HepG2 (cell line): Measurements from ENCODE around the gene SLC66A3. TPM values are rescaled to one million over a fixed set of nuclear protein-coding genes. Genes with fewer than 3 reads are reported as not detected.

Experiments
- FLYWCH1 ChIP-seq: sonication (generic); formaldehyde crosslinking; IDR thresholded peaks from 2 replicates; pipeline ENCODE4 v1.8.1; 2023; ENCODE audit warnings: mild to moderate bottlenecking, missing genetic modification reagents
- FOSL1 ChIP-seq: sonication (generic); formaldehyde crosslinking; IDR thresholded peaks from 2 replicates; pipeline ENCODE4 v1.9.0; 2021; ENCODE audit warnings: missing genetic modification reagents, borderline replicate concordance
- KMT2B ChIP-seq: IDR thresholded peaks from 2 replicates; pipeline ENCODE4 v1.6.1; 2016; ENCODE audit warnings: missing genetic modification reagents, missing compliant biosample characterization
- NONO ChIP-seq, 2 experiments: fragments of 450-650 bp in 1 of 2; sonication (generic) in 1 of 2; formaldehyde crosslinking in 1 of 2; IDR thresholded peaks in 1 of 2; conservative IDR thresholded peaks in 1 of 2; 2 replicates each; pipeline versions ENCODE4 v1.6.1 to v1.8.0; 2017 to 2022; ENCODE audit warnings: mild to moderate bottlenecking in 1 of 2, missing genetic modification reagents in 1 of 2, moderate library complexity in 1 of 2
- PAWR ChIP-seq: sonication (generic); formaldehyde crosslinking; IDR thresholded peaks from 2 replicates; pipeline ENCODE4 v1.4.0; 2020; ENCODE audit warnings: missing genetic modification reagents, mild to moderate bottlenecking, borderline replicate concordance
- PPARG ChIP-seq: conservative IDR thresholded peaks from 2 replicates; pipeline ENCODE4 v1.6.1; 2016; ENCODE audit warnings: missing biosample characterization, missing genetic modification reagents
- SOX6 ChIP-seq, 2 experiments: fragments of 450-650 bp in 1 of 2; sonication (generic) in 1 of 2; formaldehyde crosslinking in 1 of 2; IDR thresholded peaks; 2 replicates each; pipeline versions ENCODE4 v1.4.0 to v1.6.1; 2017 to 2020; ENCODE audit warnings: antibody characterized with exemption in 1 of 2, mild to moderate bottlenecking in 1 of 2, missing genetic modification reagents in 1 of 2
- ZNF10 ChIP-seq: sonication (generic); formaldehyde crosslinking; IDR thresholded peaks from 2 replicates; pipeline ENCODE4 v1.4.0; 2020; ENCODE audit warnings: mild to moderate bottlenecking, low read depth, missing genetic modification reagents, borderline replicate concordance
- ZNF143 ChIP-seq: sonication (generic); formaldehyde crosslinking; IDR thresholded peaks from 2 replicates; pipeline ENCODE4 v1.4.0; 2020; ENCODE audit warnings: missing genetic modification reagents
- ZNF20 ChIP-seq: sonication (generic); formaldehyde crosslinking; IDR thresholded peaks from 2 replicates; pipeline ENCODE4 v1.4.0; 2020; ENCODE audit warnings: mild to moderate bottlenecking, moderate library complexity, missing genetic modification reagents
- ZNF205 ChIP-seq: IDR thresholded peaks from 2 replicates; pipeline ENCODE4 v1.6.1; 2018; ENCODE audit warnings: missing biosample characterization, missing genetic modification reagents
- ZNF441 ChIP-seq: sonication (generic); formaldehyde crosslinking; IDR thresholded peaks from 2 replicates; pipeline ENCODE4 v1.7.0; 2021; ENCODE audit warnings: missing genetic modification reagents, borderline replicate concordance
- ZNF644 ChIP-seq: IDR thresholded peaks from 2 replicates; pipeline ENCODE4 v1.6.1; 2016; ENCODE audit warnings: low read depth
- ZNF841 ChIP-seq: sonication (generic); formaldehyde crosslinking; IDR thresholded peaks from 2 replicates; pipeline ENCODE4 v1.8.1; 2023; ENCODE audit warnings: missing genetic modification reagents, borderline replicate concordance
- polyA plus RNA-seq, 8 experiments: library from polyadenylated mRNA; depleted of rRNA in 3 of 8; stranded (reverse) in 7 of 8; unstranded in 1 of 8; fragments of >200 nt; fragmentation: Illumina TruSeq in 4 of 8; extraction: Trizol in 4 of 8; gene quantifications; 2 replicates each; pipeline versions ENCODE4 v1.2.1 to v1.2.3, GENCODE V29; 2011 to 2016; ENCODE audit warnings: low read depth in 4 of 8, missing spikeins in 1 of 8, mixed read lengths in 1 of 8; ENCODE audit not compliant: insufficient read depth in 1 of 8
- total RNA-seq, 5 experiments: library from RNA; depleted of rRNA; stranded (reverse); fragments of >200 nt; fragmentation: Illumina TruSeq; extraction: Trizol; gene quantifications; 2 replicates each; pipeline ENCODE4 v1.2.3, GENCODE V29; 2016; ENCODE audit warnings: low read depth in 1 of 5
- TF ChIP-seq, protein P1 (sequence below): sonication (generic); formaldehyde crosslinking; IDR thresholded peaks from 2 replicates; pipeline ENCODE4 v1.4.0; 2020; ENCODE audit warnings: missing genetic modification reagents
- TF ChIP-seq, protein P2 (sequence below): sonication (generic); formaldehyde crosslinking; IDR thresholded peaks from 2 replicates; pipeline ENCODE4 v1.5.0; 2020; ENCODE audit warnings: missing genetic modification reagents
- TF ChIP-seq, protein P3 (sequence below): sonication (generic); formaldehyde crosslinking; IDR thresholded peaks from 2 replicates; pipeline ENCODE4 v1.4.0; 2020; ENCODE audit warnings: mild to moderate bottlenecking, missing genetic modification reagents, borderline replicate concordance
- TF ChIP-seq, protein P4 (sequence below): sonication (generic); formaldehyde crosslinking; conservative IDR thresholded peaks from 2 replicates; pipeline ENCODE4 v1.4.0; 2020; ENCODE audit warnings: missing genetic modification reagents
- TF ChIP-seq, protein P5 (sequence below): sonication (generic); formaldehyde crosslinking; IDR thresholded peaks from 2 replicates; pipeline ENCODE4 v1.5.0; 2020; ENCODE audit warnings: missing genetic modification reagents, mild to moderate bottlenecking, borderline replicate concordance

SLC66A3 gene
- total and polyA plus RNA-seq, 2 of the 13 experiments (the other 11 are each of a cell fraction or from before 2014, with no cell fraction given), result 2.2 to 3.7 TPM

DNA sequence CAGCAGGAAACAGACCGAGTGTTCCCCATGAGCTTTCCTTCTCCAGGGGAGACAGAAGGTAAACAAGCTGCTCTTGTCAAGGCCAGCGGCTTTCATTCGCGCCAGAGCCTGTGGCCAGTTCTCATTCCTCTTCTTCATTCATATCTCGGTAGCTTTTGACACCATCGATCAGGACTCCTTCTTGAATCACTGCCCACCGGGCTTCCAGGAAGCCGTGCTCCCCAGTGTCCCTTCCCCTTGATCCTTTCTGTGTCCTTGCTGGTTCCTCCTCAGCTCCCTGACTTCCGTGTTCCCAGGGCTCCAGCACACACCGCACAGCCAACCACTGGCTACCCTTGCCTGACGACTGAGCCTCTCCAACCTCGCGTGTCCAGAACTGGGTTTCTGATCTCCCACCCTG, 14.1 kb downstream of the SLC66A3 start (continued):
- TF ChIP-seq, protein P1, sequence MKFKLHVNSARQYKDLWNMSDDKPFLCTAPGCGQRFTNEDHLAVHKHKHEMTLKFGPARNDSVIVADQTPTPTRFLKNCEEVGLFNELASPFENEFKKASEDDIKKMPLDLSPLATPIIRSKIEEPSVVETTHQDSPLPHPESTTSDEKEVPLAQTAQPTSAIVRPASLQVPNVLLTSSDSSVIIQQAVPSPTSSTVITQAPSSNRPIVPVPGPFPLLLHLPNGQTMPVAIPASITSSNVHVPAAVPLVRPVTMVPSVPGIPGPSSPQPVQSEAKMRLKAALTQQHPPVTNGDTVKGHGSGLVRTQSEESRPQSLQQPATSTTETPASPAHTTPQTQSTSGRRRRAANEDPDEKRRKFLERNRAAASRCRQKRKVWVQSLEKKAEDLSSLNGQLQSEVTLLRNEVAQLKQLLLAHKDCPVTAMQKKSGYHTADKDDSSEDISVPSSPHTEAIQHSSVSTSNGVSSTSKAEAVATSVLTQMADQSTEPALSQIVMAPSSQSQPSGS, result no peak
- TF ChIP-seq FOSL1 (CRISPR knock-in tag), result no peak
- TF ChIP-seq ZNF644 (CRISPR knock-in tag), result no peak
- TF ChIP-seq, protein P2, sequence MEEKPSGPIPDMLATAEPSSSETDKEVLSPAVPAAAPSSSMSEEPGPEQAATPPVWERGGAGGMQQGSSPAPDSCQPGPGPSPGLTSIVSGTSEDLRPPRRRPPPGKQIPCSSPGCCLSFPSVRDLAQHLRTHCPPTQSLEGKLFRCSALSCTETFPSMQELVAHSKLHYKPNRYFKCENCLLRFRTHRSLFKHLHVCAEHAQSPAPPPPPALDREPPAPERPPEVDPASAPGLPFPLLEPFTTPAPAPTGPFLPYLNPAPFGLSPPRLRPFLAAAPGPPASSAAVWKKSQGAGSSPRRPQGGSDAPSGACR (CRISPR knock-in tag), result no peak
- TF ChIP-seq, protein P3, sequence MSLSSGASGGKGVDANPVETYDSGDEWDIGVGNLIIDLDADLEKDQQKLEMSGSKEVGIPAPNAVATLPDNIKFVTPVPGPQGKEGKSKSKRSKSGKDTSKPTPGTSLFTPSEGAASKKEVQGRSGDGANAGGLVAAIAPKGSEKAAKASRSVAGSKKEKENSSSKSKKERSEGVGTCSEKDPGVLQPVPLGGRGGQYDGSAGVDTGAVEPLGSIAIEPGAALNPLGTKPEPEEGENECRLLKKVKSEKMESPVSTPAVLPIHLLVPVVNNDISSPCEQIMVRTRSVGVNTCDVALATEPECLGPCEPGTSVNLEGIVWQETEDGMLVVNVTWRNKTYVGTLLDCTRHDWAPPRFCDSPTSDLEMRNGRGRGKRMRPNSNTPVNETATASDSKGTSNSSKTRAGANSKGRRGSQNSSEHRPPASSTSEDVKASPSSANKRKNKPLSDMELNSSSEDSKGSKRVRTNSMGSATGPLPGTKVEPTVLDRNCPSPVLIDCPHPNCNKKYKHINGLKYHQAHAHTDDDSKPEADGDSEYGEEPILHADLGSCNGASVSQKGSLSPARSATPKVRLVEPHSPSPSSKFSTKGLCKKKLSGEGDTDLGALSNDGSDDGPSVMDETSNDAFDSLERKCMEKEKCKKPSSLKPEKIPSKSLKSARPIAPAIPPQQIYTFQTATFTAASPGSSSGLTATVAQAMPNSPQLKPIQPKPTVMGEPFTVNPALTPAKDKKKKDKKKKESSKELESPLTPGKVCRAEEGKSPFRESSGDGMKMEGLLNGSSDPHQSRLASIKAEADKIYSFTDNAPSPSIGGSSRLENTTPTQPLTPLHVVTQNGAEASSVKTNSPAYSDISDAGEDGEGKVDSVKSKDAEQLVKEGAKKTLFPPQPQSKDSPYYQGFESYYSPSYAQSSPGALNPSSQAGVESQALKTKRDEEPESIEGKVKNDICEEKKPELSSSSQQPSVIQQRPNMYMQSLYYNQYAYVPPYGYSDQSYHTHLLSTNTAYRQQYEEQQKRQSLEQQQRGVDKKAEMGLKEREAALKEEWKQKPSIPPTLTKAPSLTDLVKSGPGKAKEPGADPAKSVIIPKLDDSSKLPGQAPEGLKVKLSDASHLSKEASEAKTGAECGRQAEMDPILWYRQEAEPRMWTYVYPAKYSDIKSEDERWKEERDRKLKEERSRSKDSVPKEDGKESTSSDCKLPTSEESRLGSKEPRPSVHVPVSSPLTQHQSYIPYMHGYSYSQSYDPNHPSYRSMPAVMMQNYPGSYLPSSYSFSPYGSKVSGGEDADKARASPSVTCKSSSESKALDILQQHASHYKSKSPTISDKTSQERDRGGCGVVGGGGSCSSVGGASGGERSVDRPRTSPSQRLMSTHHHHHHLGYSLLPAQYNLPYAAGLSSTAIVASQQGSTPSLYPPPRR (CRISPR knock-in tag), result no peak
- TF ChIP-seq FLYWCH1 (CRISPR knock-in tag), result no peak
- TF ChIP-seq ZNF20 (CRISPR knock-in tag), result no peak
- TF ChIP-seq ZNF441, result no peak
- TF ChIP-seq ZNF841 (CRISPR knock-in tag), result no peak
- no peak for TF ChIP-seq PAWR (CRISPR knock-in tag)
- no peak for TF ChIP-seq SOX6 (IDR thresholded peaks at IDR 0.05)
- no peak for TF ChIP-seq SOX6 (CRISPR knock-in tag; IDR thresholded peaks at IDR 0.05)
- TF ChIP-seq NONO (IDR thresholded peaks at IDR 0.05), result no peak
- TF ChIP-seq NONO (CRISPR knock-in tag; conservative IDR thresholded peaks at IDR 0.05), result no peak
- 0 out of 2 replicates have a peak, but pooled peaks have one; percentile 24 for TF ChIP-seq ZNF205 (CRISPR knock-in tag)
- TF ChIP-seq ZNF143 (CRISPR knock-in tag), result peak; percentile 57; the same call in 1 of the 2 replicates
- TF ChIP-seq KMT2B (CRISPR knock-in tag), result 0 out of 2 replicates have a peak, but pooled peaks have one; percentile 45
- TF ChIP-seq PPARG (CRISPR knock-in tag), result no peak
- TF ChIP-seq, protein P4, sequence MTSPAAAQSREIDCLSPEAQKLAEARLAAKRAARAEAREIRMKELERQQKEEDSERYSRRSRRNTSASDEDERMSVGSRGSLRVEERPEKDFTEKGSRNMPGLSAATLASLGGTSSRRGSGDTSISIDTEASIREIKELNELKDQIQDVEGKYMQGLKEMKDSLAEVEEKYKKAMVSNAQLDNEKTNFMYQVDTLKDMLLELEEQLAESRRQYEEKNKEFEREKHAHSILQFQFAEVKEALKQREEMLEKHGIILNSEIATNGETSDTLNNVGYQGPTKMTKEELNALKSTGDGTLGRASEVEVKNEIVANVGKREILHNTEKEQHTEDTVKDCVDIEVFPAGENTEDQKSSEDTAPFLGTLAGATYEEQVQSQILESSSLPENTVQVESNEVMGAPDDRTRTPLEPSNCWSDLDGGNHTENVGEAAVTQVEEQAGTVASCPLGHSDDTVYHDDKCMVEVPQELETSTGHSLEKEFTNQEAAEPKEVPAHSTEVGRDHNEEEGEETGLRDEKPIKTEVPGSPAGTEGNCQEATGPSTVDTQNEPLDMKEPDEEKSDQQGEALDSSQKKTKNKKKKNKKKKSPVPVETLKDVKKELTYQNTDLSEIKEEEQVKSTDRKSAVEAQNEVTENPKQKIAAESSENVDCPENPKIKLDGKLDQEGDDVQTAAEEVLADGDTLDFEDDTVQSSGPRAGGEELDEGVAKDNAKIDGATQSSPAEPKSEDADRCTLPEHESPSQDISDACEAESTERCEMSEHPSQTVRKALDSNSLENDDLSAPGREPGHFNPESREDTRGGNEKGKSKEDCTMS, result no peak
- TF ChIP-seq, protein P5, sequence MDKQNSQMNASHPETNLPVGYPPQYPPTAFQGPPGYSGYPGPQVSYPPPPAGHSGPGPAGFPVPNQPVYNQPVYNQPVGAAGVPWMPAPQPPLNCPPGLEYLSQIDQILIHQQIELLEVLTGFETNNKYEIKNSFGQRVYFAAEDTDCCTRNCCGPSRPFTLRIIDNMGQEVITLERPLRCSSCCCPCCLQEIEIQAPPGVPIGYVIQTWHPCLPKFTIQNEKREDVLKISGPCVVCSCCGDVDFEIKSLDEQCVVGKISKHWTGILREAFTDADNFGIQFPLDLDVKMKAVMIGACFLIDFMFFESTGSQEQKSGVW (CRISPR knock-in tag), result no peak
- no peak for TF ChIP-seq ZNF10 (CRISPR knock-in tag)
